HG03565 (cell line): ENCODE results near the gene CUL2.

Experiments
- ATAC-seq: cut with Tn5 transposase; IDR thresholded peaks from one replicate; pipeline ENCODE4 v1.9.1; 2021; ENCODE audit warnings: mild to moderate bottlenecking, moderate library complexity; ENCODE audit not compliant: unreplicated experiment

CUL2 gene

DNA sequence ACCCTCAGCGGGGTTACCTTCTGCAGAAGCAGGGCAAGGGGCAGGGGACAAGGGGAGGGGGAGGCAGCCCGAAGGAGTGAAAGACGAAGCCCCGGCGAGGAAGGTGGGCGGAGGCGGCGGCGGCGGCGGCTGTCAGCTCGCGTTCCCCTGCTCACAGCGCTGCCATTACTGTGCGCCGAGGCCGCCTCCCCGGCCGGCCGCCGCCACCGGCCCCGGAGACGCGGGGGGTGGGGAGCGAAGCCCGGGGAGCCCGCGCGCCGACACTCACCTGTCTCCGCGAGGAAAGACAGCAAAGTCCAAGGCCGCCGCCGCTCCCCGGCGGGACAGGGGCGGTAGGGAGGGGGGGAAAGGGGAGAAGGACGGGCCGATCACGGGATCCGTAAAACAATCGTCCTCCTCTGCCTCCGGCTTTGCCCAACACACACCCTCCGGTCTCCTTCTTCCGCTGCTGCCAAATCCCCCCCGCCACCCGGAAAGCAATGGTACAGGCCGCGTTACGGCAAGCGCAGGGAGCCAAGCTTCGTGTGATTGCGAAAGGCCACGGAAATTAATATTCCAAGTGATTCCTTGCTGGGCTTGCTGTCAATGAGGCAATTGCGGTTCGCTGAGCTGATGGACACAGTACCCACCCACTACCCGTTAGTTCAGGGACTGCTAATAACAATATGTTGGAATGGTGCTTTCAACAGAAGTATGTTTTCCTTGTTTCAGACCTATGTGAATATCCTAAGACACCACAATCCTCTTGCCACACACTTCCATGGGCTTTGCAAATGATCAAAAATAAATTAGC lies at the start of gene CUL2:
Gene CUL2, minus strand, starts transcription at position 180 of the 793 bp plus-strand sequence. CDS start 19,024 bp downstream, outside the sequence.
- peak; percentile 82 for ATAC-seq

DNA sequence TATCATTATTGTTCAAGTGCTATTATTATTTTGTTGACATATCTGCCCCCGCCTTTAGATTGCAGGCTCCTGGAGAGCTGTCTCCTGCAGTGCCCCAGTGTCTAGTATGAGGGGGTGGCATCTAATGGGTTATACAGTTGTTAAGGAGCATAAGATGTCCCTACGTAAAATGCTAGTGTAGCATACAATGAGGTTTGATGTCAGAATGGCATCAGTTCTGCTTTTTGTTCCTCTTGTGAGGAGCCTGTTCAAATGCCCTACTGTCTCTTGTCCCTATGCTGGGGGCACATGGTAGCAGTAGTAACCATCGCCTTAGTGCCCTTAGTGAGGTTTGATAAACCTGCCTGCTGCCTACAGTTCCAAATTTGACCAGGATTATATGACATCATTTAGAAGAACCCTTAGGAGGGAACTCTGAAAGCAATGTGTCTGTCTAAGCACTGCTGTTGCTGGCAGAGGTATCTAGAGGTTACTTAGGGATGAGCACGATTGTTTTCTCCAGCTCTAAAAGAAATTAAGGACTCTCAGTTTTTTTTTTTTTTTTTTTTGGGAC lies 46.2 kb upstream of the CUL2 start:
- peak; percentile 50 for ATAC-seq

DNA sequence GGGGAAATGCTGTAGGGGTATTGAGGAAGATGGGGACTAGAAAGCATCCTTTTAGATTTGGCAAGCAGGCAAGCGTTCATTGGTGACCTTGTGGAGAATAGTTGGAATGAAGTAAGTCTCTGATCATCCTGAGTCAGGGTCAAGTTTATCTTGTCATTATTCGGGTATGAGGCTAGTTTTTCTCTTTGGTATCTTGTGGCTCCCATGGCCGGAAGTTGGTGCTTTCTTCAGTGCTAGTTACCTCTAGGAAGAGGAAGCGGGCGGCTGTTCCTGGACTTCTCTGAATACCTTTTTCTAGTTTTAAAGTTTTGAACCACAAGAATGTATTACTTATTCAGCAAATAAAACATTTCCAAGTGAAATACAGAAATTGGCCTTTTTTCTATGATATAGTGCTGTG lies 45.7 kb upstream of the CUL2 start:
- no peak for ATAC-seq

DNA sequence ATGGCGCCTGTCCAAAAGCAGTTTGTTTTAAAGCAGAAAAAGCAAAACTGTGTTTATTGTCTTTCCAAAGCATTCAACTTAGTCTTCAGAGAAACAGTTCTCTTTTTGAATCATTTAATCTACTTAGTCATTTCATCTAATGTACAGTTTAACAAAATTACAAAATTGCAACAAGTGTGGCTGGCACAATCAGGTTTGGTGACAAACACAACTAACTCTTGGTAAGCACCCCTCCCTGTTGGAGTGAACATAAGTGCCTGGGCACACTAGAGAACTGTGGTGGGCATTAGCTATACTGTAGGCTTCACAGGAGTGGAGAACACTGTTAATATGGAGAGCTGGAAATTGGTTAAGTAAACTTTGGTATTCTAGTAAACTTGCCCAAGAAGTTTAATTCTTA lies 43.4 kb upstream of the CUL2 start:
- ATAC-seq = no peak

DNA sequence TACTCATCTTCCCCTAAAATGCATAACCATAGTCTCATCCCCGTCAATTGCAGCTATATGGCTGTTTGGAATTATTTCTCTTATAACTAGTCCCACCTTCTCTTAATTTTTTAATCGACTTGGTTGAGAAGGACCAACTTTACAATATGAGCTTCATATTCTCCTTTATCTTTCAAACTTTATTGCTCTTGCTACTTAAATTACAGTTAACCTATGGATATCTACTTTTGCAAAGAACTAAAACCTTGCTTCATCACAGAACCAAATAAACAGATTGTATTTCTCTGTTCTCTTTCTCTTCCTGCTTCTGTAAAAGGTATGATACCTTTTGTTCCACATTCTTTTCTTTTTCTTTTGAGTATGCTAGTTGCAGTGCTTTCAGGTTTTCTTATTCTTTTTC lies 42.6 kb upstream of the CUL2 start:
- ATAC-seq = no peak

DNA sequence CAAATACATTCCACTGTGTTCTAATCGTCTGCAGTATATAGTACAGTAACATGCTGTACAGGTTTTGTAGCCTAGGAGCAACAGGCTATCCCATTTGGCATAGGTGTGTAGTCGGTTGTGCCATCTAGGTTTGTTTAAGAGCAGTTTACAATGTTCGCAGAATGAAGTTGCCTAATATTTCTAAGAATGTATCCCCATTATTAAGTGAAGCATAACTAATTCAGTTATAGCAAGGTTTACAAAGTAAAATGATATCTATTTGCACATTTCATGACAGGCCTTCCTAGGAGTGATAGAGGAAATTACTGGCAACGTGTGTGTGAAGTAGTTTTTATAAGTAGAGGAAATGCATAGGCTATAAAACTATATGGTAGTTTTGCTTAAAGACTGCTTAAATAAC lies 40.5 kb upstream of the CUL2 start:
- no peak for ATAC-seq

DNA sequence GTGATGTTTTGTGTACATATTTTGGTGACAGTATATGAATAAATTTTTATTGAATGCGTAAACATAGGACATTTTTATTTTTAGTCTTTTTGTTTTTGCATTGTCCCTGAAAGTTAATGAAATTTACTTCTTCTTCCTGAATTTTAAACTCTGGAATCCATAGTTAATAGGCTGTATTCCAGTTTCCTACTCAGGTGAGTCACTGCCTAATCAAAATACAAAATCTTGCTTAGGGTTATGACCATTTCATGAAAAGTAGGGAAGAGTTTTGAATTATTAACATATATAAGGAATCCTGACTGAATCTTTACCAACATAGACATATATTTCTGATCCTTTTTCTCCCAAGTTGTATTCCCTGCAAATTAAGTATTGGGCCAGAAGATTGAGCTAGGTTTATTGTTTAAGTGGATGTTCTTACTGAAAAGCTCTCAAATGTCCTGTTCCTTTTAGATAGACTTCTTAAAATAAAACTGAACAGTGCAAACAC lies 39.1 kb upstream of the CUL2 start:
- ATAC-seq = no peak

DNA sequence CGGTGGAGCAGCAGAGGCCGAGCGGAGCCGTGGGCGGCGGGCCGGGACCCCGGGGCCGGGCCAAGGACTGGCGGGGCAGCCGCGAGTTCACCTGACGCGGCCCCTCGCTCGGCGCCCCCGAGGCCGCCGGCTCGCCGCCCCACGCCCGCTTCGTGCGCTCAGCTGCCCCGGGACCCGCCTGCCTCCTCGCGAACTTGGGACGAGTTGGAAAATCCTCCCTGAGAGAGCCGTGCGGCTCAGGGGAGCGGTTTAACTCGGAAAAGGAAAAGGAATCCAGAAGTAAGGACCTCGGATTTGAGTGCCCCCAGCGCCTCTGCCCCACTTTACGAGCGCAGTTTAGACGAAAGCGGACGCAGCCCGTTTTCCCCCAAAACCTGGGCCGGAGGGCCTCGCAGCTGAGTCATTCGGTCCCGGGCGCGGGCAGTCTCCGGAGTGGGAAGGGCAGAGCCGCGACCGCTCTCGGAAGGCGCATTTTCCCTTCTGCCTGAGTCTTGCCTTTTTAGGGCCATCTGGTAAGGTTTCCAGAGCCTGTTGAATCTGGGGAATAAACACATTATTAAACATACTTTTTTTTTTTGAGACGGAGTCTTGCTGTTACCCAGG lies 37.2 kb upstream of the CUL2 start:
- no peak for ATAC-seq

DNA sequence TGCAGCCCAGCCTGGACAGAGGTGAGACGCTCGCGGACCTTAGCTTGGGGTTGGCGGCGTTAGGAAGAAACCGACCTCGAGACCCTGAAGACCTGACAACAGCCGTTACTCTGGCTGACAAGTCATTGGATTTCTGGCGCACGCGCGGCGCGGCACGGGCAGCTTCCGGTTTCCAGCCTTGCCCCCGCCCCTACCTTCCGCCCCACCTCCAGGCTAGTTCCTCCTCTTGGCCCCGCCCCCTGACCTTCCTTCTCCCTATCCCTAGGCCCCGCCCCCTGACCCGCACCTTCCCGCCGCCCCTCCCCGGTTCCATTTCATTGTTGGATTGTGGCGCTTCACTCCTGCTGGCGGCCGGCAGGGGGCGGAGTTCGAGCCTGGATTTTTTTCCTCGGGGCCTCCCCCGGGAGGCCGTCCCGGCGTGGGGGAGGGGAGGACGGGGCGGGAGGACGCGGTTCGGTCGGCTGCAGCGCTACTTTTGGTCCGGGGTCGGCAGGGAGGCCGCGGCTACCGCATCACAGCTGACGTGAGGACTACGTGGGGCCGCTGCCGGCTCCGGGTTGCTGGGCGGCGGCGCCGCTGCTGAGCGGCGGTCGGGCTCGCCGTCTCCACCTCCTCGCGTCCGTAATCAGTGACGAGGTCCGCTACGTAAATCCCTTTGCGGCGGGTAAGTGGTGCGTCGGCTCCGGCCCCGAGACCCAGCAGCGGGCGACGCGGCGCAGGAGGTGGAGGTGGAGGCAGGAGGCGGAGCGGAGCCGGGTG lies 36.6 kb upstream of the CUL2 start, which contains the start of gene CREM:
Gene CREM, plus strand, starts transcription at position 317 of the 759 bp plus-strand sequence. CDS start 10,990 bp downstream, outside the sequence.
- ATAC-seq = peak; percentile 82

DNA sequence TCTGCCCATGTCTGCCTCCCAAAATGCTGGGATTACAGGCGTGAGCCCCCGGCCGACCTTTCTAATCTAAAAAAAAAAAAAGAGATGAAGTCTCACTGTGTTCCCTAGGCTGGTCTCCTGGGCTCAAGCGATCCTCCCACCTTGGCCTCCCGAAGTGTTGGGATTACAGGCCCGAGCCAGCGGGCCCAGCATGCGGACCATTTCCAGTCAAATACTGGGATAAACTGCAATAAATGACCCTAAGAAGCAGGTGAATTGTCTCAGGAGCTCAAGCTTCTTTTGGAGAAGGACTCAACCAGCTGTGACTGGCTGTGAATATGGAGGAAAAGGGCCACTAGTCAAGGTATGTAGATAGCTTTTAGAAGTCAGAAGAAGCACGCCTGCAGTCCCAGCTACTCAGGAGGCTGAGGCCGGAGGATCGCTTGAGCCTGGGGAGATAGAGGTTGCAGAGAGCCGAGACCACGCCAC lies 36.0 kb upstream of the CUL2 start:
- ATAC-seq = no peak

DNA sequence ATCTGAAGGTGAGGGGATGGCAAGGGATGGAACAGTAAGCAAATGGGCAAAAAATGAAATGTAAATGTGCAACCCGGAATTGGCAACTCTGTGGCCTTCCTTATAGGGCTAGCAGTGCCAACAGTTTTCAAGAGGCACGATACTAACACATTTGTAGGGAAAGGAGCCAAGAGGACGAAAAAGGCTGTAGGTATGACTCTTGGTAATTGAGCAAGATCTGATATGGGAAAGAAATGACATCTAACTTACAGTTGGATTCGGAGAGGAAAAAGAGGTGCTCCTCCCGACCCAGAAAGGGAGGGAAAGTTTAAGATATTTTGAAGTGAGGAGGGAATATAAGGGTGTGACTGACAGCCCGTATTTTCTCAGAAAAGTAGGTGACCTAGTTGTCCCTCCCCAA lies 34.4 kb upstream of the CUL2 start:
- ATAC-seq = no peak

DNA sequence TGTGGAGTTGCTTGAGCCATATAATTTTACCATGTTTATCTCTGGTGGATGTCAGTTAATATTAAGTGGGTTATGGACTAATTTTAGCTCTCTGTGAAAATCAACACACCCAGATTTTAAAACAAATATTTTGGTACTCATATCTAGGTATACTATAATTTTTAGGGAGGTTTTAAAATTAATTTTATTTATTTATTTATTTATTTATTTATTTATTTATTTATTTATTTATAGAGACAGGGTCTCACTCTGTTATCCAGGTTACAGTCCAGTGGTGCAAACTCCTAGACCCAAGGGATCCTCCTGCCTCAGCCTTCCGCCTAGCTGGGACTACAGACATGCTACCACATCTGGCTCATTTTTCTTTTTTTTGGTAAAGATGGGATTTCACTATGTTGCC lies 29.2 kb upstream of the CUL2 start:
- no peak for ATAC-seq

DNA sequence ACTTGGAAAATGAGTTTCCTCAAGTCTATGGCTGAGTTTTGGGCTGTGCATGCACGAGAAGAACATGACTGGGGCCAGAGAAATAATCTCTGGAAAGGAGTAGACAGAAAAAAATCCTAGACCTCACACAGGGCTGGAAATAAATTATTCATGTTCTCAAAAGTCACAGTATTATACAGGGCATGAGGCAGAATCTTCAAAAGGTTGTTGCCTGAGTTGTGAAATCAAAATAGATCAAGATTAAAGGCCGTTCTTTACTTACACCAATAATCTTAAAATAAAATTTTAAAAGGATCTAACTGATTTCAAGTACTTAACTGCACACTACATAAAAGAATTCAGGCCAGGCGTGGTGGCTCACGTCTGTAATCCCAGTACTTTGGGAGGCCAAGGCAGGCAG lies 22.4 kb upstream of the CUL2 start:
- ATAC-seq = no peak

DNA sequence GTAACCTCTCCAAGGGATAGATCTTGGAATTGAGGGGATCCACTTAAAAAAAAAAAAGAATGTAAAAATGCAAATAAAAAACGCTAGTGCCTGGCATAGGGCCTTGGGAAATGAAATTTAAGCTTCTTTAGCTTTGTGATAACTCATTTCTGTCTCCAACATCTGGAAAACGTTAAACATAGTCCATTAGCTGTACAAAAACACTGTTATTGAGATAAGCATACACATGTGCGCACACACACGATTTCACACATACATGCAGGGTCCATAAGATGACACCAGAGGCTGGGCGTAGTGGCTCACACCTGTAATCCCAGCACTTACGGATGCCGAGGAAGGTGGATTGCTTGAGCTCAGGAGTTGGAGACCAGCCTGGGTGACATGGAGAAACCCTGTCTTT lies 13.7 kb upstream of the CUL2 start:
- ATAC-seq = no peak

DNA sequence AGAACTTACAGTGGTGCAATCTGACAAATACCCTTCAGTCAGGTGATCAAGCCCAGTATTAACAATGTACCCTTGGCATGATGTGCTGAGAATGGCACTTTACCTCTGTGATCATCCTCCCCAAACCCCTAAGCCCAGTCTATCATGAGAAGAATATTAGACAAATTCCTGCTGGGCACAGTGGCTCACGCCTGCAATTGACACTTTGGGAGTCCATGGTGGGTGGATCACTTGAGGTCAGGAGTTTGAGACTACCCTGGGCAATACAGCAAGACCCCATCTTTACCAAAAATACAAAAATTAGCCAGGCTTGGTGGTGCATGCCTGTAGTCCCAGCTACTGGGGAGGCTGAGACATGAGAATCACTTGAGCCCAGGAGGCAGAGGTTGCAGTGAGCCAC lies 7.4 kb upstream of the CUL2 start:
- ATAC-seq = no peak

DNA sequence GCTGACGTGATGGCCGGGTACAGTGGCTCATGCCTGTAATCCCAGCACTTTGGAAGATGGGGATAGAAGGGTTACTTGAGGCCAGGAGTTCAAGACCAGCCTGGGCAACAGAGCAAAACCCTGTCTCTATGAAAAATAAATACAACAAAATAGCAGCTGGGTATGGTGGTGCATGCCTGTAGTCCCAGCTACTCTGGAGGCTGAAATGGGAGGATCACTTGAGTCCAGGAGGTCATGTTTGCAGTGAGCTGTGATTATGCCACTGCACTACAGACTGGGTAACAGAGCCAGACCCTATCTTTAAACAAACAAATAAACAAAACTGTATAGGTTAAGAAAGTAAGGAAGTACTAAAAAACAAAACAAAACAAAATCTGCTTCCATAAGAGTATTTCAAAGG lies 6.2 kb upstream of the CUL2 start:
- ATAC-seq = no peak

DNA sequence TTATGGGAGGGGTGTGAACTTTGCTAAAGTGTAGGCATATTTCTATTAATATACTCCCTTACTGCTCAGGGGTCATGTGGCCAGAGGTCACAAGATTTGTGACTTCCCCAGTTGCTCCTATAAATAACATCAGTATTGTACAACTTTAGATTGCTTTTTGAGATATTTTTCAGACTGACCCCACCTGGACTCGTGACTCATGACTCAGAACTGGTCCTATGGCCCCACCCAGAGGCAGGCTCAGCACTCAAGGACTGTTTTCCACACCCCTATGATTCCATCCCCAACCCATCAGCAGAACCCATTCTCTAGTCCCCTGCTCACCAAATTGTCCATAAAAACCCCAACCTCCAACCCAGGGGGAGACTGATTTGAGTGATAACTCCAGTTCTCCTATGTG lies 2.7 kb upstream of the CUL2 start:
- ATAC-seq = no peak

DNA sequence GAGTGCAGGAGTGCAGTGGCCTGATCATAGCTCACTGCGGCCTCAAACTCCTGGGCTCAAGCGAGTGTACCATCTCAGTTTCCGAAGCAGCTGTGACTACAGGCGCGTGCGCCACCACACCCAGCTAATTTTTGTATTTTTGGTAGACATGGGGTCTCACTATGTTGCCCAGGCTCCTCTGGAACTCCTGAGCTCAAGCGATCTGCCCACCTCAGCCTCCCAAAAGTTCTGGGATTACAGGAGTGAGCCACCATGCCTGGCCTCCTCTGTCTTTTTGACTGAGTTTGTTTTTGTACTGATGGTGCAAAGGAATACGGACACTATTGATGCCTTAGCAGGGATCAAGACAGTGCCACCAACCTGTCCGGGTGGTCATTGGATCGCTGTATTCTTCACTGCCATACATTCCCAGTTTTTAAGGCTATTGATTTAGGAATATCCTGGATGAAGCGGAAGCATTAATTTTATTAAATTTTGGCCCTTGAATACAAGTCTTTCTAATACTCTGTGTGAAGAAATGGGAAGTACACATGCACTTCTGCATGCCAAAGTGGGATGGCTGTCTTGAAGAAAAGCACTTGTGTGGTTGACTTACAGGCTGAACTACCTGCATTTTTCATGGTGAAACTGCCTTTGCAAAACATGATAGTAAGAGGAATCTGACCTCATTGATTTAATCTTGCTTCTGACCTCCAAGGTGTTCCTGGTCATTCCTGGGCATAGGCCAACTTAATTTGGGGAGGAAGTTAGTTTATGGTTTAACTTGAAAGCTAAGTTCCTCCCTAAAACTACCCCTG lies 2.1 kb upstream of the CUL2 start:
- ATAC-seq = no peak

DNA sequence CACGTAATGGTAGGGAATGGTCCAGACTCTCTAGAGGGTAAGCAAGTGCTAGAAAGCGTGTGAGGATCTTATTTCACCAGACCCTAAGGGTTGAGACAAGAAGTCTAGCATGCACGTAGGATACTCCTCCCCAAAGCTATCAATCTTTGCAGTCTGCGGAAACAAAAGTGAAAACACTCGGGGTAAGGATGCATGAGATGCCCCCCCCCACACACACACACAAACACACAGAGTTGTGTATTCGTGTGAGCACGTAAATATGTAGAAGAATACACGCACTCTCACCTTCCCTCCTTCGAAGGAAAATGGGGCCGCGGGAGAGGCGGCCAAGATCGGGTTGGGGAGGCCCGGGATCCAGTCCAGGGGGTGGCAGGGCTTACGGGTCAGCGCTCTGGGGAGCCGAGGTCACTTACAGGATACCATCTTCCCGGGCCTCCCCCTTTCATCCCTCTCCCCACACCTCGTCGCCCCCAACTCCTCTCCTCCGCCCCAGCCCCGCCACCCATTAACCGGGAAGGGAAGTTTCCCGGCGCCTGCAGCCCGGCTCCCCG lies 455 bp downstream of the CUL2 start:
- no peak for ATAC-seq

DNA sequence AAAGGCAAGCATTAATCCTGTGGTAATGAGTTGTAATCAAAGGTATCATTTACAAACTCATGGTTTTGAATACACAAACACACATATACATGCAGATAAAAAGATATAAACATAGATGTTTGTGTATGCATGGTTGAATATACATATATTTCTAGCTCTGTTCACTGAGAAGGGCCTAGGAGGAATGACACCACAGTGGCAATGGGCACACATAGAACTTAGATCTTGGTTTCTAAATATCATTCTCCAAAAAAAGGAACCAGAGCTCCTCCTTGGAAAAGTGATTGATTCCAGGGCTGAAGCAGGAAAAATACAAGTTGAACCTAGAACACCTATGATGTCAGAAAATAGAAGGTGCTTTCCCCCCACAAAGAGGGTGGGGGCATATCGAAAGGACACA lies 6.9 kb downstream of the CUL2 start:
- no peak for ATAC-seq
